Stimulated activated CD4-positive, alpha-beta T cell treated with anti-CD3 and anti-CD28 coated beads, Interleukin-15, amount 100 ng/mL, for 1 hour (primary cell): ENCODE data around the gene YPEL4.

Experiments
- DNase-seq, 2 donors: peaks; one replicate each; pipeline ENCODE4 v3.0.0-alpha.2; 2020; ENCODE audit warnings: low read depth in 1 of 2, low spot score in 1 of 2

YPEL4 gene

GRCh38 chr11:57651408-57651807 is 1.7 kb upstream of the YPEL4 start:
- no peak for DNase-seq

GRCh38 chr11:57650739-57651090 is 1.0 kb upstream of the YPEL4 start:
- DNase-seq: no peak

- no peak for DNase-seq
These were observed 644 bp downstream of the YPEL4 start for GRCh38 chr11:57648801-57649735.

- DNase-seq: no peak
These were observed 1.5 kb downstream of the YPEL4 start for GRCh38 chr11:57647960-57648800.

- DNase-seq: no peak
These were observed 2.3 kb downstream of the YPEL4 start for GRCh38 chr11:57647372-57647771.

- no peak for DNase-seq
These were observed 2.9 kb downstream of the YPEL4 start for GRCh38 chr11:57646799-57647303.

- no peak for DNase-seq
These were observed 3.4 kb downstream of the YPEL4 start for GRCh38 chr11:57646194-57646798.

GRCh38 chr11:57645689-57646085 is 4.0 kb downstream of the YPEL4 start:
- DNase-seq: no peak

- DNase-seq: peak; percentile 68 to 75
These were observed 4.7 kb downstream of the YPEL4 start for GRCh38 chr11:57644748-57645688.

GRCh38 chr11:57643802-57644201 is 5.9 kb downstream of the YPEL4 start:
- no peak for DNase-seq

GRCh38 chr11:57641011-57641807 is 8.5 kb downstream of the YPEL4 start:
- DNase-seq: no peak

GRCh38 chr11:57640068-57640800 is 9.5 kb downstream of the YPEL4 start:
- DNase-seq: no peak

GRCh38 chr11:57639321-57640067 is 10.2 kb downstream of the YPEL4 start:
- DNase-seq: no peak

GRCh38 chr11:57638811-57639320 is 10.8 kb downstream of the YPEL4 start:
- no peak for DNase-seq

- DNase-seq: no peak
These were observed 11.5 kb downstream of the YPEL4 start for GRCh38 chr11:57638005-57638781.

GRCh38 chr11:57637626-57638004 is 12.1 kb downstream of the YPEL4 start:
- no peak for DNase-seq

GRCh38 chr11:57635246-57635645 is 14.5 kb downstream of the YPEL4 start:
- DNase-seq: no peak
